ENCODE measurements around the gene ITGB1BP2.
"Not testable (repeated sequence)": the region's sequence is repeated elsewhere in the genome, so short reads cannot be mapped to it uniquely, and the experiment has no call there.

Gene ITGB1BP2

GRCh38 chrX:71352439-71352838 lies 50.9 kb downstream of the ITGB1BP2 start:
- H3K4me1 ChIP-seq (ENCODE audit: low read length); H3K27me3 ChIP-seq (replicated peaks; ENCODE audit: insufficient read depth, low read length); H4K20me1 ChIP-seq (ENCODE audit: insufficient read depth, low read length); H3K4me2 ChIP-seq (ENCODE audit: low read depth, low read length); H3K9ac ChIP-seq (ENCODE audit: low read length); H3F3A ChIP-seq (ENCODE audit: insufficient read depth, low read length); H2AFZ ChIP-seq (ENCODE audit: low read length); H3K9me3 ChIP-seq (replicated peaks; ENCODE audit: insufficient read depth, low read length); H3K36me3 ChIP-seq (replicated peaks; ENCODE audit: insufficient read depth, low read length); H3K79me2 ChIP-seq (ENCODE audit: low read length); H3K4me3 ChIP-seq (ENCODE audit: low read length); DNase-seq; H3K9me2 ChIP-seq (replicated peaks; ENCODE audit: insufficient read depth, low read length); H3K27ac ChIP-seq (ENCODE audit: low read length): not testable (repeated sequence)
